Right lobe of liver (tissue), 6 donors: ENCODE results near the gene TRAF6. TPM values are rescaled to one million over a fixed set of nuclear protein-coding genes. Genes with fewer than 3 reads are reported as not detected.

Experiments
- ATAC-seq, 4 donors: fragments of 200-7000 bp; cut with Tn5 transposase; one replicate each; pipeline ENCODE4 v1.9.1; 2020; ENCODE audit warnings: mild to moderate bottlenecking in 4 of 4, moderate library complexity in 4 of 4
- DNase-seq, 3 donors: peaks; one replicate each; pipeline ENCODE4 v3.0.0-alpha.2; 2020
- H3K27ac ChIP-seq, 3 donors: fragments of 200-600 bp; one replicate each; pipeline ENCODE4 v1.8.0; 2022
- H3K27me3 ChIP-seq, 2 donors: fragments of 200-600 bp; one replicate each; pipeline ENCODE4 v1.8.0; 2022
- H3K36me3 ChIP-seq, 4 donors: fragments of 200-600 bp; sonication (generic) in 1 of 4; one replicate each; pipeline versions ENCODE4 v1.5.1 to v1.8.0; 2017 to 2022; ENCODE audit warnings: control low read depth in 1 of 4
- H3K4me1 ChIP-seq, 4 donors: fragments of 200-600 bp; sonication (generic) in 1 of 4; one replicate each; pipeline versions ENCODE4 v1.5.1 to v1.8.0; 2017 to 2022; ENCODE audit warnings: control low read depth in 1 of 4
- H3K4me3 ChIP-seq, 3 donors: fragments of 200-600 bp; one replicate each; pipeline ENCODE4 v1.8.0; 2022
- H3K9me3 ChIP-seq, 4 donors: fragments of 200-600 bp; sonication (generic) in 1 of 4; one replicate each; pipeline versions ENCODE4 v1.5.1 to v1.8.0; 2017 to 2022; ENCODE audit warnings: control low read depth in 1 of 4
- CTCF ChIP-seq, 4 donors: fragments of 200-600 bp in 3 of 4; fragments of 450-650 bp in 1 of 4; IDR thresholded peaks; one replicate each; pipeline versions ENCODE4 v1.5.1 to v1.8.0; 2016 to 2022; ENCODE audit warnings: antibody characterized with exemption in 4 of 4, mild to moderate bottlenecking in 2 of 4
- POLR2A ChIP-seq: fragments of 450-650 bp; IDR thresholded peaks from one replicate; pipeline ENCODE4 v1.6.1; 2017; ENCODE audit warnings: antibody characterized with exemption, mild to moderate bottlenecking
- WGBS: methylation state at CpG from one replicate; pipeline ENCODE4 v1.1.6; 2018; ENCODE audit warnings: low coverage, low lambda C conversion rate; ENCODE audit not compliant: insufficient coverage; ENCODE audit errors: missing lambda C conversion rate; 5-methylcytosine and 5-hydroxymethylcytosine counted together
- intact Hi-C, 2 donors: fragments of 100-400 bp; cut with DNase I; formaldehyde crosslinking; loops; one replicate each; pipeline versions ENCODE4 v1.11.2 to v1.14.1; 2022
- total RNA-seq, 6 experiments: library from RNA; depleted of rRNA in 2 of 6; stranded (reverse); fragments of >200 nt in 2 of 6; fragmentation: NEBNext Ultra II Directional in 3 of 6; extraction: Animal tissue kit (Norgen Biotek cat#: 25700) in 3 of 6; gene quantifications; one replicate each; pipeline versions ENCODE4 v1.1.0 to v1.2.4, GENCODE V29; 2016 to 2023
- donor health status: DM: no; HTN: yes; CAD: no.
- donor health status: DM: no; HTN: no; CAD: no.
- donor health status: DM: no; HTN: no; CAD: no.
- donor health status: DM: no; HTN: yes; CAD: no.
- donor health status: DM: no; HTN: yes; CAD: no.

The TRAF6 gene
- total RNA-seq, 6 experiments from 2014 or later, result 4.9 to 7.4 (median 6.7) TPM

- H3K9me3 ChIP-seq, result no peaks in the 10 kb centered on the region
- H3K4me3 ChIP-seq, result no peak overlapping the region
- no peak overlapping the region for H3K27ac ChIP-seq
- H3K36me3 ChIP-seq, result peaks cover 0 to 9% (median 2%) of the 10 kb centered on the region in 4 donors
- no peak for ATAC-seq
- intact Hi-C loops, result no loop called here
- no peaks in the 10 kb centered on the region for H3K27me3 ChIP-seq
- DNase-seq, result no peak
- no peak for TF ChIP-seq POLR2A
- TF ChIP-seq CTCF (IDR thresholded peaks at IDR 0.05), result no peak
- no peaks in the 10 kb centered on the region for H3K4me1 ChIP-seq
Measured at GRCh38 chr11:36480833-36481232, 29.2 kb downstream of the TRAF6 start.

- intact Hi-C loops, result no loop called here
- Histone ChIP-seq H3K27ac (no peak overlapping the region), H3K36me3 (peaks cover 0 to 3% (median 0%) of the 10 kb centered on the region in 4 donors), H3K4me3 (no peak overlapping the region), H3K27me3 (no peaks in the 10 kb centered on the region), H3K9me3 (no peaks in the 10 kb centered on the region), H3K4me1 (no peaks in the 10 kb centered on the region)
- TF ChIP-seq CTCF (IDR thresholded peaks at IDR 0.05), result peak; percentile 32 to 53 (median 41)
- no peak for TF ChIP-seq POLR2A
- DNase-seq (no peak), ATAC-seq (peak; percentile 46 to 61 (median 54))
- 31% methylated on average over 2 of the region's 2 CpGs for WGBS
Measured at GRCh38 chr11:36478700-36479329, 31.3 kb downstream of the TRAF6 start.

GRCh38 chr11:36475192-36475591, 34.9 kb downstream of the TRAF6 start:
- TF ChIP-seq CTCF (IDR thresholded peaks at IDR 0.05), result no peak
- no peak for TF ChIP-seq POLR2A
- Histone ChIP-seq H3K36me3 (no peaks in the 10 kb centered on the region), H3K4me1 (no peaks in the 10 kb centered on the region), H3K27ac (no peak overlapping the region), H3K9me3 (no peaks in the 10 kb centered on the region), H3K4me3 (no peak overlapping the region), H3K27me3 (no peaks in the 10 kb centered on the region)
- intact Hi-C loops, result no loop called here
- 45% methylated on average over 1 of the region's 1 CpG for WGBS
- ATAC-seq, result no peak
- DNase-seq, result no peak

GRCh38 chr11:36471577-36471976, 38.5 kb downstream of the TRAF6 start:
- TF ChIP-seq CTCF (IDR thresholded peaks at IDR 0.05), result no peak
- no peak for TF ChIP-seq POLR2A
- no peak overlapping the region for H3K4me3 ChIP-seq
- H3K9me3 ChIP-seq, result no peaks in the 10 kb centered on the region
- no peaks in the 10 kb centered on the region for H3K4me1 ChIP-seq
- H3K27me3 ChIP-seq, result no peaks in the 10 kb centered on the region
- no peaks in the 10 kb centered on the region for H3K36me3 ChIP-seq
- no peak overlapping the region for H3K27ac ChIP-seq
- no peak for DNase-seq
- no peak for ATAC-seq
- WGBS, result 71% methylated on average over 1 of the region's 1 CpG
- intact Hi-C loops, result no loop called here
